Measurements from ENCODE around the gene UBFD1.
"Not testable (repeated sequence)": the region's sequence is repeated elsewhere in the genome, so short reads cannot be mapped to it uniquely, and the experiment has no call there.

Gene UBFD1

DNA sequence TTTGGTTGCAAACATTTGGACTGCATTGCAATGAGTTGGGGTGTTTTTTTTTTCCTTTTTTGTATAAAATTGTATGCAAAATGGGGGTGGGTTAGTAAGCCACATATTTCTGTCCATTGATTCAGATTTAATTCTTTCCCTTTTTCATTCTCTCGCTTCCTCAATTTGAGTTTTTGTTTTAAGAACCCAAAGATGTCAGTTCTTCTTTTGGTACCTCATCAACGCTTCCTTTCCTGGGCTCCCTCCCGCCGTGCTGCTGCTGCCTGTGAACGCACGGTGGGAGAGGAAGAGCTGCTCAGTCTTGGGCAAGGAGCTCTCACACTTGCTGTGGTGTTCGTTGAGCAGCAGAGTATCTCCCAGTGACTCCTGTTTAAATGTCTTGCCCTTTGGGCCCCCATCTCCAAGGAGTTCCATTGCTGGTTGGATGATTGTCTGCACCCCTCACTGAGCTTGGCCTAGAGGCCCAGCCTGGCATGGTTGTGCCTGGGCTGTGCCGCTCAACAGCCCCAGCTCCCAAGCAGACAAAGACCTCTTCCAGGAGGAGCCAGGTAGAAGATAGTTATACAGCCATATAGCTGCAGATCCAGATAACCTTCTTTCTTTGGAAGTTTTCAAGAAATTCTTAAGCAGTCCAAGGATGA lies 13.6 kb downstream of the UBFD1 start:
- no peak for DNase-seq

- DNase-seq = no peak
Measured at GRCh38 chr16:23571895-23572294, 14.4 kb downstream of the UBFD1 start.

- no peak for DNase-seq
Measured at GRCh38 chr16:23572394-23572793, 14.9 kb downstream of the UBFD1 start.

DNA sequence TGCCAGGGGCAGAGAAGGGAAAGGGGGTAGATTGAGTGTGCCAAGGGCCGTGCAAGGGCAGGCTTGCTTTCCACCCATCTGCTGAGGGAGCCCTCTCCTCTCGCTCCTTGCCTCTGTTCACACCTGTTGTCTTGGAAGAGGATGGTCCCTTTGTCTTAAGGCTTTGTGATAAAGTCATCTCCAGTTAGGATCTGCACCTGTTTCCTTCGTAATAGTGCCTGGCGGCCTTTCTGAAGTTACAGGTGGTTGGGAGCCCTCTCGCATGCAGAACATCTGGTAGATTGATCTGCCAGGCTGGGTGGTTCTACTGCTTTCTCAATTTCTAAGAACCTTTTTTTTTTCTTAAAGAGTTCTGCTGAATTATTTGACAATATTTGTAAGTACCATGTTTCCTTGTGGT lies 16.3 kb downstream of the UBFD1 start:
- DNase-seq = no peak

- DNase-seq = no peak
Measured at GRCh38 chr16:23575834-23576233, 18.3 kb downstream of the UBFD1 start.

DNA sequence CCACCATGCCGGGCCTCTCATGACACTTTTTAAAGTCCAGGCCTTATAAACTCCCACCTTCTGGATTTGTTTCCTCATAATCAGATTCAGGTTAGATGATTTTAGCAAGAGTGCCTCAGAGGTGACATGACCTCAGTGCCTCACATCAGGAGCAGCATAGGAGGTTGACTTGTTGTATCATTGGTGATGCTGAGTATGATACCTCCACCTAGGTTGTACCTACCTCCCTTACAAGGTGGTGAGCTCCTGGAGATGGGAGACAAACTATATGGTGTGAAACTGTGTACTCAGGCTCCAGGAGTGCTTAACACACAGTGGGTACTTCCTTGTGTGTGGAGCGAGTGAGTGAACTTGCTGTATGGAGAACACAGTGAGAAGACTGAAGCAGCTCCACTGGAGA lies 20.0 kb downstream of the UBFD1 start:
- no peak for DNase-seq

DNA sequence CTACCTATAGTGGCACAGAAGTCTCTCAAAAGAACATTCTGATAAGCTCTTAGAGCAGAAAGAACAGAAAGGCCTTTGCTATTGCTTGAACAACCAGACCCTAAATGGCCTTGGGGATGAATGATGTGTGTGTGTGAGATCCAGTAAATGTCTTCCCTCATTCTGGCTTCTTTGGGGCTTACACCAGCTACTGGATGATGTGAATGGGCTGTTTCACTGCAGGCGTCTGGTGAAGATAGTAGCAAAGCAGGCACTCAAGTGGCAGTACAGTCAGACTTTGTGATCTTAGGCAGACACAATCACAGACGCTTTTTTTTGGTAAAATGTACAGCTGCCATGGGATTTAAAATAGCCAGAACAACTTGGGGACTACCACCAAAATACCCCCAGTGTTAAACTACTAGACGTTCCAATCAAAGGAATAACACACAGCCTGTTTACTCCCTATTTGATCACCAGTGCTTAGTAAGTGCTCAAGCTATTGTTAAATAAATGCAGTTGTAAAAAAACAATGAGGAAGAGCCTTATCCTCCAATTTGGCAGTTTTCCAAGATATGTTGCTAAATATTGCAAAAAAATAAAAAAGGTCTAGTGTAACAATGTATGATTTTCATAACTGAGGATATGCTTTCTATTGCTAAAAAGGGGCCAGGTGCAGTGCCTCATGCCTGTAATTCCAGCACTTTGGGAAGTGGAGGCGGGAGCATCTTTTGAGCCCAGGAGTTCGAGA lies 20.7 kb downstream of the UBFD1 start:
- no peak for DNase-seq

DNA sequence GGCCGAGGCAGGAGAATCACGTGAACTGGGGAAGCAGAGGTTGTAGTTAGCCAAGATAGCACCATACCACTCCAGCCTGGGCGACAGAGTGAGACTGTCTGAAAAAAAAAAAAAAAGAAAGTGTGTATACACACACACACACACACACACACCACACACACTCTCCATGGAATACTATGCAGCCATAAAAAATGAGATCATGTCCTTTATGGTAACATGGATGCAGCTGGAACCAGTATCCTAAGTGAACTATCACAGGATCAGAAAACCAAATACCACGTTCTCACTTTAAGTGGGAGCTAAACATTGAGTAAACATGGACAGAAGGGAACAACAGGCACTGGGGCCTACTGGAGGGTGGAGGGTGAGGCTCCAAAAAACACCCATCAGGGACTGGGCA lies 21.8 kb downstream of the UBFD1 start:
- DNase-seq = no peak

DNA sequence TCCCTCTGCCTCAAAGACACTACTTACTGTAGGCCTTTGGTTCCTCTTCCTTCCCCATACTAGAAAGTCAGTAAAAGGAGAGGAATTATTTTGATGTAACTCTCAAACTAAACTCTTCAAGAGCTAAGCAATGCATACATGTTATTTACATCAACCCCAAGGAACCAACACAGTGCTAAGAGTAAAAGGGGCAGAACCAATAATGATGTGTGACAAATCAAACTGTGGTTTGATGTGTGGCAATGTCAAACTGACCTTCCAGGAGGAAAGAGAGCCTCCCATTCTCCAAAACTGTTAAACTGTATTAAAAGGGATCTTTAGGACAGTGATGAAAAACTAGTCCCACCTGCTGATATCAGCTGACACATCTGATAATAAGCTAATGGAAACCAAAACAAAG lies 22.9 kb downstream of the UBFD1 start:
- no peak for DNase-seq

DNA sequence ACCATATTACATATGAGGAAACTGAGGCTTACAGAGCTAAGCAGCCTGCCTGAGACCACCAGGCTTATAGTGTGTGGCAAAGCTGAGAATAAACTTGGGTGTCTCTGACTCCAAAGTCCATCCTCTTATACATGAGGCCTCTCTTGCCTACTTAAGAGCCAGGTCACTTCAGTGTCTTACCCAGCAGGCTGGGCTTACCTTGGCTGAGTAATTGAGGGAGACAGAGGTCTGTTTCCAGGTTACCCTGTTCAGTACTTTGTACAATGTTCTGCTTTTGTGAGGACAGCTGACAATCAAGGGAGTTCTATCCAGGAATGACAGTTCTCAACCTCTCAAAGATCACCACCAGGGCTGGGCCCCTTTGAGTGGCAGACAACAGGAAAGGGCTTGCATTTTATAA lies 24.2 kb downstream of the UBFD1 start:
- DNase-seq = no peak

GRCh38 chr16:23583271-23583670 lies 25.7 kb downstream of the UBFD1 start:
- not testable (repeated sequence) for DNase-seq

DNA sequence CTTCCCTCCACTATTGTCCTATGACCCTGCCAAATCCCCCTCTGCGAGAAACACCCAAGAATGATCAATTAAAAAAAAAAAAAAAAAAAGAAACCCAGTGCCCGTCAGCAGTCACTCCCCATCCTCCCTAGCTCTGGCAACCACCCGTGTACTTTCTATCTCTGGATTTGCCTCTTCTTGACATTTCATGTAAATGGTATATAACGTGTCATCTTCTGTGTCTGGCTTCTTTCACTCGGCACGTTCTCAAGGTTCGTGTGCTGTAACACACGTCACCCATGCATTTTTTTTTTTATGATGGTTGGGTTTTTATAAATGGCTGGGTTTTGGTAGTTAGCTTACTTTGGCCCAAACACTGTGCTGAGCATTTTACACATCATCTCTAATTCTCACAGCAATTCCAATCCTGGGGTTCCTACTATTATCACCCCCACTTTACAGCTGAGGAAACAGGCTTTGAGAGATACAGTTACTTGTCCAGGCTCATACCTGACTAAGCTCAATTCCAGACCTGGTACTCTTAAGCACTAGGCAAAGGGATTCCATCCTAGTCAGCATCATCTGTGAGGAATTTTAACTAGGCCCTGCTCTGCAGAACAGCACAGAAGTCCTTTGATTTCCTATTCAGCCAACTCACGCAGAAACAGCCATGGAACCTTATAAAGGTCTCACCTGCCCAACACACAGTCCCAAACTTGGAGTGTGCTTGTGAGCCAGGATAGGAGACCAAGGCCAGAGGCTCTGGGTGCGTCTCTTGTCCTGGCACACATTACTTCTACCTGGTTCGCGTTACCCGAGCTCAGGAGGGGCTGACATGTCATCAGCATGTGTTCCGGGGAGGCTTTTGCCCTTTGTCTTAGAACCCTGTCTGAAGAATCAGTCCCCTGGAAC lies 26.9 kb downstream of the UBFD1 start:
- no peak for DNase-seq

GRCh38 chr16:23587726-23588125 lies 30.2 kb downstream of the UBFD1 start:
- no peak for DNase-seq

DNA sequence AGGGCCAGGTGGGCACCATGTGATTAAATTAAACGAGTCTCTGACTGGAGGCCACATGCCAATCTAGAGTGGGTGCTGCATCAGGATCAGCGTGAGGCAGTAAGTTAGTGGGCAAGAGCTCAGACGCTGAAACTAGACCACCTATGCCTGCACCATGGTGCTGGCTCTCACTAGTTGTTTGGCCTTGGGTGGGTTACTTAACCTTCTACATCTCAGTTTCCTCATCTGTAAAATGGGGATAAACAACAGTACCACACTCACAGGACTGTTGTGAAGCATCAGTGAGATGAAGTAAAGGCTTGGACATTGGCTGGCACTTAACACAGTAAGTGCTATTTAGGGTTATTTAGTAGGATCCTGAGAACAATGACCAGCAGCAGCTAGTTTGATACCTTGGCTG lies 32.7 kb downstream of the UBFD1 start:
- no peak for DNase-seq

DNA sequence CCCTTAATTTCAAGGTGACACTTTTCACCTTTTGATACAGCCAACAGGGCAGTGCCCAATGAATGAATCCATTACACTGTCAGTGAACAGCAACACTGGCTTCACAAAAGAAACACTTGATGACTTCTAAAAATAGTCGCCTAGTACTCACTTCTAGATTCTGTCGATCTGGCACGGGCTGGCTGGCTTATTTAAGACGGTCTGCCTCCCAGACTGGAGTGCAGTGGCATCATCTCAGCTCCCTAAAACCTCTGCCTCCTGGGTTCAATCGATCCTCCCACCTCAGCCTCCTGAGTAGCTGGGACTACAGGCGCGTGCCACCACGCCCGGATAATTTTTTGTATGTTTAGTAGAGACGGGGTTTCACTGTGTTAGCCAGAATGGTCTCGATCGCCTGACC lies 36.7 kb downstream of the UBFD1 start:
- DNase-seq = no peak

GRCh38 chr16:23595246-23595950 lies 37.9 kb downstream of the UBFD1 start:
- DNase-seq = no peak

GRCh38 chr16:23595951-23596720 lies 38.6 kb downstream of the UBFD1 start, which contains the start of gene NDUFAB1:
Gene NDUFAB1 (minus strand): TSS chr16:23596316. CDS start chr16:23596290, 26 bp downstream.
- DNase-seq = peak; percentile 94 to 95

GRCh38 chr16:23597003-23597756 lies 39.7 kb downstream of the UBFD1 start:
- peak in 1 of 2 donors; percentile 12 for DNase-seq

DNA sequence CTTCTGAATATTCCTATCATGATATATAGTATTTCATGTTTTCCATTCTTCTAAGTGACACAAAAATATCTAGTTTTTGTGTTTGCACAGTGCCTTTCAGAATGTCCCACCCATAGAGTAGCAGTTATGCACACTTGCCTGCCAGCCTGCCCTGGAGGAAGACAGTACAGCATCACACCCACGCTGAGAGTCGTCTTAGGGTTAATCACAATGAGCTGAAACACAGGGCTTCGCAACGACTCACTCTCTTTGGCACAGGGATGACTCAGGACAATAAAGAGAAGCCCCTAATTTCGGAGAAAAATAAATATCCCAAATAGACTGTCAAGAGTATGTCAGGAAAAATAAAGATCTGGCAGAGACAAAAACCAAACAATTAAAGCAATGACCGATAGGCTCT lies 50.2 kb downstream of the UBFD1 start:
- DNase-seq = no peak

GRCh38 chr16:23608194-23608593 lies 50.7 kb downstream of the UBFD1 start:
- no peak for DNase-seq

GRCh38 chr16:23609929-23610328 lies 52.4 kb downstream of the UBFD1 start:
- no peak for DNase-seq
